AG09309 (cell line): ENCODE results near the gene PCDHGA3.
"Not testable (repeated sequence)": the region's sequence is repeated elsewhere in the genome, so short reads cannot be mapped to it uniquely, and the experiment has no call there.

ENCODE experiments used
- DNase-seq: peaks from one replicate; pipeline ENCODE4 v3.0.0-alpha.2; 2010; ENCODE audit warnings: low read depth
- H3K4me3 ChIP-seq: 2 replicates; pipeline ENCODE4 v1.5.1; 2011; ENCODE audit warnings: mild to moderate bottlenecking, low read depth, low read length, moderate library complexity; ENCODE audit not compliant: control insufficient read depth
- CTCF ChIP-seq: IDR thresholded peaks from 2 replicates; pipeline ENCODE4 v1.5.1; 2011; ENCODE audit warnings: mild to moderate bottlenecking, low read depth, low read length, inconsistent platforms; ENCODE audit not compliant: insufficient read depth, control insufficient read depth; ENCODE audit errors: missing control alignments

Gene PCDHGA3

GRCh38 chr5:141383345-141383744, 39.7 kb downstream of the PCDHGA3 start:
- no peak for DNase-seq
- H3K4me3 ChIP-seq = peak overlapping the region; percentile 65
- no peak for TF ChIP-seq CTCF

- no peak overlapping the region for H3K4me3 ChIP-seq
- TF ChIP-seq CTCF = no peak
- DNase-seq = no peak
Observed at GRCh38 chr5:141384471-141385267, 41.0 kb downstream of the PCDHGA3 start.

GRCh38 chr5:141387557-141388311, 44.1 kb downstream of the PCDHGA3 start, which contains the start of gene PCDHGB4:
PCDHGB4 (plus strand) TSS chr5:141387698; CDS start chr5:141387885, 187 bp downstream.
- TF ChIP-seq CTCF = peak; percentile 60
- DNase-seq = not testable (repeated sequence)
- H3K4me3 ChIP-seq = peak within 1 kb of the TSS; percentile 29

GRCh38 chr5:141388661-141389060, 45.0 kb downstream of the PCDHGA3 start:
- no peak for TF ChIP-seq CTCF
- no peak for DNase-seq
- H3K4me3 ChIP-seq = no peak overlapping the region

- no peak for DNase-seq
- no peak for TF ChIP-seq CTCF
- H3K4me3 ChIP-seq = no peak overlapping the region
Observed at GRCh38 chr5:141389153-141390042, 45.8 kb downstream of the PCDHGA3 start.

- peak; percentile 44 for TF ChIP-seq CTCF
- peak within 1 kb of the TSS; percentile 43 for H3K4me3 ChIP-seq
- no peak for DNase-seq
Observed at GRCh38 chr5:141392429-141393198, 49.0 kb downstream of the PCDHGA3 start, which contains the start of gene PCDHGA8. PCDHGA8 (plus strand) TSS chr5:141392633; CDS start chr5:141392814, 181 bp downstream.
